ENCODE measurements around the gene GMEB1.
A peak's percentile ranks its signal among the peaks of the same experiment; 100 is the strongest.
"Not testable (repeated sequence)": the region's sequence is repeated elsewhere in the genome, so short reads cannot be mapped to it uniquely, and the experiment has no call there.

GMEB1 gene

DNA sequence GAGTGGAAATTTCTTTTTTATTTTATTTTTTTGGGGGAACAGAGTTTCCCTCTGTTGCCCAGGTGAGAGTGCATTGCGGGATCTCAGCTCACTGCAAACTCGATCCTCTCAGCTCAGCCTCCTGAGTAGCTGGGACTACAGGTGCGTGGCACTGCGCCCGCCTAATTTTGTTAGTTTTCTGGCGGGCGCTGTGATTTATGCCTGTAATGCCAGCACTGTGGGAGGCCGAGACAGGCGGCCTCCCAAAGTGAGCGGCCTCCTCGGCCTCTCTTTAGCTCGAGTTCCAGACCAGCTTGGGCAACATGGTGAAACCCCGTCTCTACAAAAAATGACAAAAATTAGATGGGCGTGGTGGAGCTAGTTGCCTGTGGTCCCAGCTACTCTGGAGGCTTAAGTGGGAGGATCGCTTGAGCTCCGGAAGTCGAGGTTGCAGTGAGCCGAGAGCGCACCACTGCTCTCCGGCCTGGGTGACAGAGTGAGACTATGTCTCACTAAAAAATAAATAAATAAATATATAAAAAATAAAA is 2.7 kb downstream of the GMEB1 start:
- no peak for DNase-seq (ENCODE audit: low read depth)

DNA sequence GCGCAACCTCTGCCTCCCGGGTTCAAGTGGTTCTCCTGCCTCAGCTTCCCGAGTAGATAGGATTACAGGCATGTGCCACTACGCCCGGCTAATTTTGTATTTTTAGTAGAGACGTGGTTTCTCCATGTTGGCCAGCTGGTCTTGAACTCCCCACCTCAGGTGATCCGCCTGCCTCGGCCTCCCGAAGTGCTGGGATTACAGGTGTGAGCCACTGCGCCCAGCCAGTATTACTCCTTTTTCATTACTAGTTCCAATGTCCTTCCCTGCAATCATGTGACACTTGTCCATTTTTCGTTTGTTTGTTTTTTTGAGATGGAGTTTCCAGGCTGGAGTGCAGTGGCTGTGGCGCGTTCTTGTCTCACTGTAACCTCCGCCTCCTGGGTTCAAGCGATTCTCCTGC is 4.4 kb downstream of the GMEB1 start:
- DNase-seq (ENCODE audit: low read depth), result not testable (repeated sequence)

DNA sequence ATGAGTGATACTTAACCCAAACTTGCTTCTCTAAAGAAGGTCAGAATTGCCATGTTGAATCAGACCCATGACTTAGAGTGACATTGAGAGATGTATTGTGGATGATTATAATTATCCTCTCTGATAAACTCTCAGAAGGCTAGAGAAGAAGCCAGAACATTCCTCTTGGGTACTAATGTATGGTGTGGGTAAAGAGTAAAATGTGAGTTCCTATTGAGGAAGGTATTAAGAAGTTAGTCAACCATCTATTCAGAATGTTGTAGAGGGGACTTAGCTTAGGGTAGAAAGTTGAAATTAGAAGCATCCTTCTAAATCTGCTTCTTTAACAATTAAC is 7.3 kb downstream of the GMEB1 start:
- DNase-seq (ENCODE audit: low read depth), result no peak

DNA sequence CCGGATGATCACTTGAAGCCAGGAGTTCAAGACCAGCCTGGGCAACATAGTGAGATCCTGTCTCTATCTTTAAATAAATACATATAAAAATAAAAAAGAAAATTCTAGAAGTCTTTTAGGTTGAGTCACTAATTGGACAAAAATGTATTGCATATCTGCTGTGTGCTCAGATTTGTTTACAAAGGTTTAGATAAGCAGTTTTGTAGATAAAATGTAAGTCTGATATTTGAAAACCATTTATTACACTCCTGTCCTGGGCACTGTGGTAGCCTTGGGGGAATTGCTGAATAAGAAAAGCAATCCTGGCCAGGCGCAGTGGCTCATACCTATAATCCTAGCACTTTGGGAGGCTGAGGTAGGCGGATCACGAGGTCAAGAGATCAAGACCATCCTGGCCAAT is 11.6 kb downstream of the GMEB1 start:
- no peak for DNase-seq (ENCODE audit: low read depth)

DNA sequence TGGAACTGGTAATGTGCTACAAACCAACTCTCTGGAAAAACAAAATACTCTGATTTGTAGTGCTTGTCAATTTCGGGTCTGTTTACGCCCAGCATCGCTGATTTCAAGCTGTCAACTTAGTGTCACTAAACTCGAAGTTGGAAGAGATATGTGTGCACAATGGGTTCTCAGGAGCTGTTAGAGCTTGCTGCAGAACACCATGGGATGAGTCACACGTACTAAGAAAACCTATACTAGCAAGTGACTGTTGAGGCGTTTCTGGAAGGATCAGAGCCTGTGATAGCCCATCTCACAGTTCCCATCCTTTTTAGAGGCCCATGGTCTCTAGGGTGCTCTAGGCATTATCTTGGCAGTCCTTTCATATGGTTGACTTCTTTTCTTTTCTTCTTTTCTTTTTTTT is 14.3 kb downstream of the GMEB1 start:
- DNase-seq (ENCODE audit: low read depth), result no peak

DNA sequence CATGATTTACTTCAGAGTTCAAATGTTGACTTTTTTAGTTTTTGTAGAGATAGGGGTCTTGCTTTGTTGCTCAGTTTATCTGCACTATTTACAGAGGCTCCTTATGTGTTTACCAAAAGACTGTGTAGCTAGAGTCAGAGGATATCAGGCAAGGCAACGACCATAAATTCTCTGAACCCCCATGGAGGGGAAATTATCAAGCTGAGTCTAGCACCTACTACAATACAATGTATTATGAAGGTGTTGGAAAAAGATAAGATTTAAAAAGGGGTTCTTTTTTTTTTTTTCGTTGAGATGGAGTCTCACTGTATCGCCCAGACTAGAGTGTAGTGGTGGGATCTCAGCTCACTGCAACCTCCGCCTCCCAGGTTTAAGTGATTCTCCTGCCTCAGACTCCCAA is 16.4 kb downstream of the GMEB1 start:
- no peak for DNase-seq (ENCODE audit: low read depth)

DNA sequence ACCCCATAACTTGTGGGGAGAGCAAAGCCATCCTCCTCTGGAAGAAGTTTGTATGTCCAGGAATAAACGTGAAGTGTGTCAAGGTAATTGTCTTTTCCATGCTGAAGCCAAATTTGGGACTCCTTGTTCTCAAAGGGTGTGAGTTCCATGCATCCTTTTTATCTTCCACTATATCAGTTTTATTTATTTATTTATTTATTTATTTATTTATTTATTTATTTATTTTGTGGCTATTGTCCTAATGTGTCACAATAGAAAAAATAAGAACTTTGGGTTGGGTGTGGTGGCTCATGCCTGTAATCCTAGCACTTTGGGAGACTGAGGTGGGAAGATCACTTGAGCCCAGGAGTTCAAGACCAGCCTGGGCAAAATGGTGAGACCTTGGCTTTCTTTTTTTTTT is 23.0 kb downstream of the GMEB1 start:
- not testable (repeated sequence) for DNase-seq (ENCODE audit: low read depth)

DNA sequence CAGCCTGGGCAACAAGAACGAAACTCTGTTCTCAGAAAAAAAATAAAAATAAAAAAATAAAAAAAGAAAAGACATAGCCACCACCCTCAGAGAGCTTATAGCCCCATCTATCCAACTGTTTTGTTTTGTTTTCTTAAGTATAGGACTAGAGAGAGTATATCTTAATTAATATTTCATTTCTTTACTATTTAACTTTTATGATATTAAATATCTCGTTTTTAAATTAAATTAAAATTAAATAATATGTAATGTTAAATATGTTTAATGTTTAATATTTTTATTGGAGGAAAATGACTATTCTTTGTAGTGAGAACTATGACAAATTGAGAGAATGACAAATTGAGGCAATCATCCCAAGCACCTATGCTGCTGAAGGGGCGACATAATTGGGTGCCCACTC is 35.0 kb downstream of the GMEB1 start:
- DNase-seq (ENCODE audit: low read depth), result no peak

DNA sequence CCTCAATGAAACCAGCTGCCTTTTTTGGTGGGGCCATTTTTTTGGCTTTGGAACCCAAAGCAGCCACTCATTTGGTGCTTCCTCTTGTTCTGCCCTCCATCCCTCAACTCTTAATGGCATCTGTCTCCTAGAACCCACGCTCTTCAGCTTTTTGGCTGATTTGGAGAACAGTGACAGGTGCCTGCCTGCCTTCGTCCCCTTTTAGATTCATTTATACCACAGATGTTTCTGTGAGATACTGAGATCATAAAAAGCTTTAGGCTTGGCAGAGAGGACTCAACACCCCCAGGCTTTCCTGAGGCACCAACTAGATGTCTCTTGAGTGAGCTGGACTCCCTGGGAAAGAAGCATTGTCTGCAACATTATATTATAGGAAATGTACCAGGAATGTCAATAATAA is 47.8 kb downstream of the GMEB1 start:
- no peak for DNase-seq (ENCODE audit: low read depth)

DNA sequence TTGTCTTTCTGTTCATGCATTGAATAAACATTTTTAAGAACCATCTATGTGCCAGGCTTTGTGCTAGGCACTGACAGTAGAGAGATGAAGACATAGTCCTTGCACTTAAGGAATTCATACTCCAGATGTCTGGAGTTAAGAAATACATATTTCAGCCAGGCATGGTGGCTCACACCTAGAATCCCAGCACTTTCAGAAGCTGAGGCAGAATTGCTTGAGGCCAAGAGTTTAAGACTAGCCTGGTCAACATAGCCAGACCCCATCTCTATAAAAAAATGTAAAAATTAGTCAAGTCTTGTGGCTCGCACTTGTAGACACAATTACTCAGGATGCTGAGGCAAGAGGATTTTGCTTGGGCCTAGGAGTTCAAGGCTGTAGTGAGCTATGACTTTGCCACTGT is 49.6 kb downstream of the GMEB1 start:
- DNase-seq (ENCODE audit: low read depth), result no peak

DNA sequence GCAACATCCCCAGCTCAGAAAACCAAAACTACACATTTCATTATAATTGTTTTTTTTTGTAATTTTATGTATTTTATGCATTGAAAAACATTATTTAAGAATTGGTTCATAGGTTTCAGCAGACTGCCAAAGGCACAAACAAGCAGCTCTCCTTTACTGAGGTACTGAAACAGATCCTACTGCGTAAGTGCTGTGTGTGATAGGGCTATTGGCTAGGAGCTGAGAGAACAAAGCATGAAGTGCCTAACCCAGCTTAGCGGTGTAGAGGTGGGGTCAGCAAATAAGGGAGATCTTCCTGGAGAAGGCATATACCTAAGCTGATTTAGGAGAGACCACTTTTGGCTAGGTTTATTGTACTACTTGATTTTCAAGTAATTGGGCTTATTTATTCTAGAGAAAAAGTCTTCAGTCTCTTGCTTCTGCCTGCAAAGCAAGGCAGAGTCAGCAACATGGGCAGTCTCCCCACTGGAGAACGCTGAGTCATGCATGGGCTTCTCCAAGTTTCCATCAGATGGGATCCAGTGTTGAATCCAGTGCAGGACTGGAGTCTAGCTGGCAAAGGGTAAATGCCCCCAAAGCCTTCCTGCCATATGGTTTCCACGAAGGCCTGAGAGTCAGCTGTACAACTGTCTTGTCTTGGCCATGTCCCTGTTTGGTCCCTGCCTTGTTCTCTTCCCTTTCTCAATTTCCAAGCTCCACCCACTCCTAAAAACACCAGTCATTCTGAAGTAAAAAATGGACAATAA is 50.2 kb downstream of the GMEB1 start:
- DNase-seq (ENCODE audit: low read depth), result peak; percentile 6

DNA sequence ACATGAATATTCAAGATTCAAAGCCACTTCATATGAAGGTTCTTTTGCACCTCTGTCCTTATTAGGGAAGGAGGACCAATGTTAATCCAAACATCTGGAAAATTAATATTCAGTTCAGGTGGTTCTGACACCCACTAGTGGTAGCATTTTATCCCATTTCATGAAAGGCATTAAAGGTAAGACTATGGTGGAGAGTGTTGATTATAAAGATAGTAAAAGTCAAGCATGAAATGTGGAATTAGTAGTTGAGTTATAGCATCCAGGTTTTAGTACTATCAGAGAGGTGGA is 50.7 kb downstream of the GMEB1 start:
- no peak for DNase-seq (ENCODE audit: low read depth)

DNA sequence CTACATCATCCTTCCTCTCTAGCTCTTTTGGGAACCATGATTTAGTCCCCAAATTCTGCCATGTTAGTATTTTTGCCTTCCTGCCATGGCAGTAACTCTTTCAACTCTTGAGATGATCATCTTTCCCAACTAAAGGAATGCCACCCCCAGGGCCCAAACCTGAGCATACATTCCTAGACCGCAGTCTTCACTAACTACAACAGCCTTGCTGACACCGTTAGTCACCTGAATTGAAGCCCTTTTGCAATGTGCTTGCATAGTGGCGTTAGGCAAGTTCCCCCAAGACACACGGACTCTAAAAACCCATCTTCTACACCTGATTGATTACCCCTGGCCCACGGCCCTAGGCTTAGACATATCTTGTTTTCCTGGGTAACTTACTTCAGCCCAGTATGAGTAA is 51.8 kb downstream of the GMEB1 start:
- DNase-seq (ENCODE audit: low read depth), result no peak

DNA sequence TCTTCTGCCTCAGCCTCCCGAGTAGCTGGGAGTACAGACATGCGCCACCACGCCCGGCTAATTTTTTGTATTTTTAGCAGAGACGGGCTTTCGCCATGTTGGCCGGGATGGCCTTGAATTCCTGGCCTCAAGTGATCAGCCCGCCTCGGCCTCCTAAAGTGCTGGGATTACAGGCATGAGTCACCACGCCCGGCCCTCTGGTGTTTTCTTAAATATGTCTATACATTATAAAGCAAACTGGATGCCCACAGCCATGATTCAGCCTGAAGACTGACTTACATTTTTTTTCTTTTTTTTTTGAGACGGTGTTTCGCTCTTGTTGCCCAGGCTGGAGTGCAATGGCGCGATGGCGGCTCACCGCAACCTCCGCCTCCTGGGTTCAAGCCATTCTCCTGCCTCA is 53.3 kb downstream of the GMEB1 start:
- DNase-seq (ENCODE audit: low read depth), result not testable (repeated sequence)

DNA sequence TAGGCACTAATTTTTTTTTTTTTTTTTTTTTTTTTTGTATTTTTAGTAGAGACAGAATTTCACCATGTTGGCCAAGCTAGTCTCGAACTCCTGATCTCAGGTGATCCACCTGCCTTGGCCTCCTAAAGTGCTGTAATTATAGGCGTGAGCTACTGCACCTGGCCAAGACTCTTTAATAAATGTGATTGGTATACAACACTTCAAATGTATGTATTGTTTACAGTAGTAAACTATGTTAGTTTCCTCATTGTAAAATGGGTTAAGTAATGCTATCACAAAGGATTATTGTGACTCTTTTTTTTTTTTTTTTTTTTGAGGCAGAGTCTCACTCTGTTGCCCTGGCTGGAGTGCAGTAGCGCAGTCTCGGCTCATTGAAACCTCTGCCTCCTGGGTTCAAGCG is 56.8 kb downstream of the GMEB1 start:
- not testable (repeated sequence) for DNase-seq (ENCODE audit: low read depth)

DNA sequence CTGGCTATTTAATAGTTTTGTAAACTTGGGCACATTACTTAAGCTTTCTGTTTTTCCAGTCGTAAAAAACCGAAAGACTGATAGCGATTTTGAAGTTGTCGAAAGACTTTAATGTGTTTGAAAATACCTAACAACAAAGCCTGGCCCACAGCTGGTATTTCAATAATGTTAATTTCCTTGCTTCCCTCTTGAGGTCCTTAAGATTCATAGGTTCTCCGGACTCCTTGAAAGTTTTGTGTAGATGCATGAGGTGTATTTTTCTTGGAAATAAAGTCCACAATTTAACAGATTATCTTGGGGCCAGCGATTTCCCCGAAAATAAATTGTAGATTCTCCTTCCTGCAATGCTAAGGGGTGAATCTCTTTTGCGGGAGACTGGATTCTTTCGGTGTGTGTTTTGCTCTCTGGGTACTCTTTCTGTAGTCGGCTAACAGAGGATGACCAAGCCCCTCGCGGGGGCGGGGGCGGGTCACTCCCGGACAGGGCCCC is 67.4 kb downstream of the GMEB1 start:
- no peak for DNase-seq (ENCODE audit: low read depth)

DNA sequence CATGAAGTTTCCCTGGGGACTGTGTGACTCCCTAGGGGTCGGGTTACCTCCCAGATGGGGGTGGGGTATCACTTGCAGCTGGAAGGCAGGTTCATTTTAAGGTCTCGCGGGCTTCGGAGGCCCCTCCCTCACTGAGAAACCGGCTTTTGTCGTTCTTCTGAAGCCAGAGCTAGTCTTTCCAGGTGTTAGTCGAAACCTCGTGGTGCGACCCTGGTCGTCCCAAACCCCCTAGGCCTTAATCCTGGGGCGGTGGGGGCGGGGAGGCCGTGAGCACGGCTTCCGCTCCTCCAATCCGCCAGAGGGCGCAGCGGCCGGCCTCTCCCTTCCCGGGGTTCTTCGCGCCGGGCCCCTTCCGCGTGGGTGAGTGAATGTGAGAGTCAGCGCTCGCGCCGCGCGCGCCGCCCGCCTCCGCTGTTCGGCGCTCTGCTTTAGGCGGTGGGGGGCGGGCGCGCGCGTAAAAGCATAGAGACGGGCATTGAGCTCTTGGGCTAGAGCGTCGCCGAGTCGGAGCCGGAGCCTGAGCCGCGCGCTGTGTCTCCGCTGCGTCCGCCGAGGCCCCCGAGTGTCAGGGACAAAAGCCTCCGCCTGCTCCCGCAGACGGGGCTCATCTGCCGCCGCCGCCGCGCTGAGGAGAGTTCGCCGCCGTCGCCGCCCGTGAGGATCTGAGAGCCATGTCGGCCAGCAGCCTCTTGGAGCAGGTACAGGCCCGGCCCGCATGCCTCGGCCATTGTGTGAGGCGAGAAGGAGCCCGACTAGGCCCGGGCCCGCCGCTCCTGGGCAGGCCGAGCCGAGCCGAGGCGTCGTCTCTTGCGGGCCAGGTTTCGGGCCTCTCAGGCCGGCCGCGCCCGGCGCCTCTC is 68.1 kb downstream of the GMEB1 start, which contains the start of gene YTHDF2:
YTHDF2 (plus strand) TSS at position 491 of the 857 bp plus-strand sequence; CDS start at position 672, 181 bp downstream.
- DNase-seq (ENCODE audit: low read depth), result peak; percentile 94

DNA sequence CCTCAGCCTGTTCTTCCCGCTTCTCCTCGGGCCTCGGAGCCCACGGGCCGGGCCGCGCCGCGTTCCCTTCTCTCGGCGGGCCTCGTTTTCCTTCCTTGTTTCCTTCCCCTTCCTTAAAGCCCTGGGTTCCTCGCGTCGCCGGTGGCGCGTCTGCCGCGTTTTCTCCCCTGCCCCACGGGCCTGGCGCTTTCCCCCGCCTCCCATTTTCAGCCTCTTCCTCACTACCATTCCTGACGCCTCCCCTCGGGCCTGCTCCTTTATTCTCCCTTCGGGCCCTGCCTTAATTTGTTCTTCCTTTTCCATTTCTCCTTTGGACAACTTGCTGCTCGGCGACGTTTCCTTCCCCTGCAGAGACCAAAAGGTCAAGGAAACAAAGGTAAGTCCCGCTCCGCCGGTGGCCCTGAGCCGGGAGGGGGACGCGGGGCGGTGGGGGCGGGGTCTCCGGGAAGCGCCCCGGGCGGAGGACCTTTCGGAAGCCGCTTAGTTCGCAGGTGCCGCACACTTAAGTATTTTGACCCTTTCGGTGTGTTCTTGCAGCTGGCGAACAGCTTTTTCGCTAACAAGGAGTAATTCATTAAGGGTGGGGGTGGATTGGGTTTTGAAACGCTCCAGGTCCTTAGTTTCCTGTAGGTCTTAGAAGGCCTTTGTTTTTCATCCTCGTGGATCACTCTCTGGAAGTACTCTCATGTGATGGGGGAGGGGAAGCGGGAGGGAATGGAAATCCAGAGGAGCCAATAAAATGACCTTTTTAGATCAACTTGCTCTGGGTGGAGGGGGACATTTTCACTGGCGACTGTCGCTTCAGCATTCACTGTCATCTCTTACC is 68.9 kb downstream of the GMEB1 start:
- DNase-seq (ENCODE audit: low read depth), result no peak

DNA sequence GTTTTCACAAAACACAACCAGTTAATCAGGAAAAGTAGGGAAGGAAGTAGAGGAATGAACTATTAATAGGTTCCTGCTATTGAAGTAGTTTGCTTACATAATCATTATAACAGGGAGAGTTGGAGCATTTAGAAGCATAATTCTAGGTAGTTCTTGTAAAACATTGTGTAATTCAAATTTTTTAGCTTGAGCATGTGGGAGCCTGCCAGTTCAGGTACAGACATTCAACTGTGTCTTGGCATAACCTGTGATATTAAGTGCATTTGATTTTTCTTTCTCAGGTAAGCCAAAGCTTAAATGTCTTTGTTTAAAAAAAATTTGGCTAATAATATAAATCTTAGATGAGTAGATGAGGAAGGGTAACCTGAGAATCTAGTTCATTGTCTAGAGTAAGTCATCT is 71.5 kb downstream of the GMEB1 start:
- no peak for DNase-seq (ENCODE audit: low read depth)

DNA sequence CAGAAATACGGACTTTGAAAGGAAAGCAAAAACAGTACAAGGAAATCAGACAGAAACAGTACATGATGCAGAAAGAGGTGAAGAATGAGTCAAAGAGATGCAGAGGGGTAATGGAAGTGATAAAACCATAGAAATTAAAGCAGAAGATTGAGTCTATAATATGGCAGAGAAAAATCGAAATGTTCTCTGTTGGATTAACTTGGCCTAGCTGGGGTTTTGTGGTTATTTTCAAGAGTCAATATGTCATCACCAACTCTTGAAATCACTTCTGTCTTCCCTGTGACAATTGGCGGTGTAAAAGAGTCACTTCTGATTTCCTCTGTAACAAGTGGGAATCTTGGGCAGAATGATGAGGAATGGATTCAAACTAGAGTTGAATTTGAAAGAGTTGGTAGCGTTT is 75.6 kb downstream of the GMEB1 start:
- DNase-seq (ENCODE audit: low read depth), result no peak

DNA sequence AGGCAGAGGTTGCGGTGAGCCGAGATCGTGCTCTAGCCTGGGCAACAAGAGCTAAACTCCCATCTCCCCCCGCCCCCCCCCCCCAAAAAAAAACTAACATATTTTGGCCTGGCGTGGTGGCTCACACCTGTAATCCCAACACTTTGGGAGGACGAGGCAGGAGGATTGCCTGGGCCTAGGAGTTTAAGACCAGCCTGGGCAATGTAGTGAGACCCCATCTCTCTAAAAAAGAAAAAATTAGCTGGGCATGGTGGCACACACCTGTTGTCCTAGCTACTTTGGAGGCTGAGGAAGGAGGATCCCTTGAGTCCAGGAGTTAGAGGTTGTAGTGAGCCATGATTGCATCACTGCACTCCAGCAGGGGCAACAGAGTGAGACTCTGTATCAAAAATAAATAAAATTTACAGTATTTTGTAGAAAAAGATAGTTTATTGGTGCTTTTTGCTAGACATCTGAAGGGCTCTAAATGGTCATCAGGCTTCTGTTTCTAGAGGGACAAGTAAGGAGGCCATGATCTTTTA is 77.1 kb downstream of the GMEB1 start:
- DNase-seq (ENCODE audit: low read depth), result no peak

DNA sequence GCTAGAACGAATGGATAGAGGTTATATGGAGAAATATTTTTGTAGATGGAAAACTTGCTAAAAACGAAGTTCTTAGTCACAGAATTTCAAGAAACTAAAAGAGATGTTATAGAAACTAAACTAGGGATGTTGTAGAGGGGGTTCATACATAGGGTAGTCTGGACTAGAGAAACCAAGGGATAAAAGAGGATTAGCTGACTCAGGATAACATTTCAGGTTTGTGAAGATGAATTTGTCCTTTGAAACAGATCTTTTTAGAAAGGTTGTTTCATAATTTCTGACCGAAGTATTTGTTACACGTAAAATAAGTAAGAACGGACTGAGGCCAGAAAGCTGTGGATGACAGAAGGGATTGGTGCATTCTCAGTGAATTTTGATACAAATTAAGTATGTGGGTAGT is 81.7 kb downstream of the GMEB1 start:
- no peak for DNase-seq (ENCODE audit: low read depth)

Data from GM04504 (cell line).